NCI-H2196 treated with DMSO at 0.1 percent for 48 hours (cell line): ENCODE results near the gene ACSL1.
"Not testable (repeated sequence)": the region's sequence is repeated elsewhere in the genome, so short reads cannot be mapped to it uniquely, and the experiment has no call there.

Experiments used
- DNase-seq: peaks from one replicate; lab custom pipeline; 2025; ENCODE audit not compliant: unreplicated experiment; lab: John Stamatoyannopoulos, UW

Gene ACSL1

GRCh38 chr4:184792950-184793555, 32.7 kb downstream of the ACSL1 start:
- no peak for DNase-seq

- no peak for DNase-seq
Measured at GRCh38 chr4:184792334-184792733, 33.4 kb downstream of the ACSL1 start.

GRCh38 chr4:184790826-184791225, 34.9 kb downstream of the ACSL1 start:
- DNase-seq = no peak

GRCh38 chr4:184787766-184788503, 37.8 kb downstream of the ACSL1 start:
- no peak for DNase-seq

GRCh38 chr4:184785813-184786212, 40.0 kb downstream of the ACSL1 start:
- DNase-seq = no peak

- DNase-seq = no peak
Measured at GRCh38 chr4:184784628-184785257, 41.0 kb downstream of the ACSL1 start.

- no peak for DNase-seq
Measured at GRCh38 chr4:184782731-184783373, 42.9 kb downstream of the ACSL1 start.

- not testable (repeated sequence) for DNase-seq
Measured at GRCh38 chr4:184779160-184779559, 46.6 kb downstream of the ACSL1 start.

- DNase-seq = no peak
Measured at GRCh38 chr4:184778325-184778724, 47.4 kb downstream of the ACSL1 start.

GRCh38 chr4:184776821-184777220, 48.9 kb downstream of the ACSL1 start:
- no peak for DNase-seq

GRCh38 chr4:184775854-184776555, 49.8 kb downstream of the ACSL1 start:
- no peak for DNase-seq

- no peak for DNase-seq
Measured at GRCh38 chr4:184774152-184774551, 51.6 kb downstream of the ACSL1 start.

GRCh38 chr4:184771416-184771815, 54.4 kb downstream of the ACSL1 start:
- DNase-seq = no peak

GRCh38 chr4:184769141-184769765, 56.5 kb downstream of the ACSL1 start:
- DNase-seq = no peak

- no peak for DNase-seq
Measured at GRCh38 chr4:184768296-184768695, 57.5 kb downstream of the ACSL1 start.

GRCh38 chr4:184766446-184766845, 59.3 kb downstream of the ACSL1 start:
- DNase-seq = no peak

- DNase-seq = no peak
Measured at GRCh38 chr4:184765473-184766340, 60.1 kb downstream of the ACSL1 start.

- DNase-seq = no peak
Measured at GRCh38 chr4:184764601-184765000, 61.2 kb downstream of the ACSL1 start.

- no peak for DNase-seq
Measured at GRCh38 chr4:184763150-184763780, 62.5 kb downstream of the ACSL1 start.
